ENCODE results near the gene MGAT5B.

DNA sequence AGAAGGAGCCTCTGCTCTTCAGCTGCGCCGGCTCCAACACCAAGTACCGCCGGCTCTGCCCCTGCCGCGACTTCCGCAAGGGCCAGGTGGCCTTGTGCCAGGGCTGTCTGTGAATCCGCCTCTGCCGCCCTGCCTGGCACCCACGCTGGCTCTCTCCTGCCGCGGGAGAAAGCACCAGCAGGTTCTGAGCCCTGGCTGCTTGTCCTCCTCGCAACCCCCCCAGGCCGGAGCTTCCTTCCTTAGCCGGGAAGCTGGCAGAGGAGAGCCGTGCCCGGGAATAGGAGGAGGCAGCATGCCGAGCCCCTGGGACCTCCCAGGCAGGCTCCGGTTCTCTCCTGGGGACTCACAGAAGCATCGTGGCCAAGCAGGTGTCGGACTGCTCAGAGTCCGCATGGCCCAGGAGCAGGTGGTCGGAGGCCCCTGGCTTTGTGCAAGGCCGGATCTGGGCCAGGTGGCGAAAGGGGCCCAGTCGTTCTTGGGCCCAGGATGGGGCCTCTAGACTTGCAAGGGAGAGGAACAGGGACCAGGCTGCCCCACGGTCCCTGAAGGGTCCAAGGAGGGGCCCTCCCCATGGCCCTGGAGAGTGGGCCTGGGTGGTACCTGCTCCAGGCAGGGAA, 80.6 kb downstream of the MGAT5B start:
- TF ChIP-seq, protein P1, sequence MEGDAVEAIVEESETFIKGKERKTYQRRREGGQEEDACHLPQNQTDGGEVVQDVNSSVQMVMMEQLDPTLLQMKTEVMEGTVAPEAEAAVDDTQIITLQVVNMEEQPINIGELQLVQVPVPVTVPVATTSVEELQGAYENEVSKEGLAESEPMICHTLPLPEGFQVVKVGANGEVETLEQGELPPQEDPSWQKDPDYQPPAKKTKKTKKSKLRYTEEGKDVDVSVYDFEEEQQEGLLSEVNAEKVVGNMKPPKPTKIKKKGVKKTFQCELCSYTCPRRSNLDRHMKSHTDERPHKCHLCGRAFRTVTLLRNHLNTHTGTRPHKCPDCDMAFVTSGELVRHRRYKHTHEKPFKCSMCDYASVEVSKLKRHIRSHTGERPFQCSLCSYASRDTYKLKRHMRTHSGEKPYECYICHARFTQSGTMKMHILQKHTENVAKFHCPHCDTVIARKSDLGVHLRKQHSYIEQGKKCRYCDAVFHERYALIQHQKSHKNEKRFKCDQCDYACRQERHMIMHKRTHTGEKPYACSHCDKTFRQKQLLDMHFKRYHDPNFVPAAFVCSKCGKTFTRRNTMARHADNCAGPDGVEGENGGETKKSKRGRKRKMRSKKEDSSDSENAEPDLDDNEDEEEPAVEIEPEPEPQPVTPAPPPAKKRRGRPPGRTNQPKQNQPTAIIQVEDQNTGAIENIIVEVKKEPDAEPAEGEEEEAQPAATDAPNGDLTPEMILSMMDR (IDR thresholded peaks at IDR 0.05), result no peak
- TF ChIP-seq POLR2AphosphoS5 (IDR thresholded peaks at IDR 0.05), result no peak
- TF ChIP-seq POLR2A (IDR thresholded peaks at IDR 0.05), result no peak

All from stomach (tissue), 4 donors.